Suprapubic skin (tissue), 4 donors: ENCODE measurements around the gene TTC24. TPM values are rescaled to one million over a fixed set of nuclear protein-coding genes. Genes with fewer than 3 reads are reported as not detected.
A peak's percentile ranks its signal among the peaks of the same experiment; 100 is the strongest.
"Not testable (repeated sequence)": the region's sequence is repeated elsewhere in the genome, so short reads cannot be mapped to it uniquely, and the experiment has no call there.

Experiments used
- DNase-seq, 2 donors: peaks; one replicate each; pipeline ENCODE4 v3.0.0-alpha.2; 2019; ENCODE audit warnings: low spot score in 2 of 2
- H3K27ac ChIP-seq: fragments of 200-600 bp; sonication (generic); one replicate; pipeline ENCODE4 v1.5.1; 2019
- H3K27me3 ChIP-seq: fragments of 200-600 bp; sonication (generic); one replicate; pipeline ENCODE4 v1.5.1; 2019
- H3K36me3 ChIP-seq: fragments of 200-600 bp; sonication (generic); one replicate; pipeline ENCODE4 v1.5.1; 2019
- H3K4me1 ChIP-seq: fragments of 200-600 bp; sonication (generic); one replicate; pipeline ENCODE4 v1.5.1; 2019
- H3K4me3 ChIP-seq: fragments of 200-600 bp; sonication (generic); one replicate; pipeline ENCODE4 v1.5.1; 2019; ENCODE audit warnings: mild to moderate bottlenecking
- H3K9me3 ChIP-seq: fragments of 200-600 bp; sonication (generic); one replicate; pipeline ENCODE4 v1.5.1; 2019
- EP300 ChIP-seq: sonication (generic); formaldehyde crosslinking; IDR thresholded peaks from one replicate; pipeline ENCODE4 v1.6.1; 2017; ENCODE audit warnings: antibody characterized with exemption
- POLR2A ChIP-seq, 2 donors: fragments of 450-650 bp; IDR thresholded peaks; one replicate each; pipeline ENCODE4 v1.6.1; 2017; ENCODE audit warnings: antibody characterized with exemption in 2 of 2, mild to moderate bottlenecking in 2 of 2, moderate library complexity in 2 of 2
- POLR2AphosphoS5 ChIP-seq, 3 donors: sonication (generic); formaldehyde crosslinking; IDR thresholded peaks; one replicate each; pipeline ENCODE4 v1.6.1; 2017; ENCODE audit warnings: antibody characterized with exemption in 3 of 3
- WGBS: methylation state at CpG from one replicate; pipeline ENCODE4 v1.1.5; 2018; 5-methylcytosine and 5-hydroxymethylcytosine counted together
- total RNA-seq, 4 donors: library from RNA; depleted of rRNA; stranded (reverse); fragments of >200 nt; gene quantifications; one replicate each; pipeline ENCODE4 v1.1.0, GENCODE V29; 2016
- TF ChIP-seq, protein P1 (sequence below), 2 donors: fragments of 200-600 bp in 1 of 2; fragments of 450-650 bp in 1 of 2; sonication (generic) in 1 of 2; IDR thresholded peaks; one replicate each; pipeline ENCODE4 v1.5.1; 2016 to 2019; ENCODE audit warnings: antibody characterized with exemption in 2 of 2, mild to moderate bottlenecking in 1 of 2, moderate library complexity in 1 of 2

TTC24 gene
- total RNA-seq, 4 donors from 2014 or later = not detected

DNA sequence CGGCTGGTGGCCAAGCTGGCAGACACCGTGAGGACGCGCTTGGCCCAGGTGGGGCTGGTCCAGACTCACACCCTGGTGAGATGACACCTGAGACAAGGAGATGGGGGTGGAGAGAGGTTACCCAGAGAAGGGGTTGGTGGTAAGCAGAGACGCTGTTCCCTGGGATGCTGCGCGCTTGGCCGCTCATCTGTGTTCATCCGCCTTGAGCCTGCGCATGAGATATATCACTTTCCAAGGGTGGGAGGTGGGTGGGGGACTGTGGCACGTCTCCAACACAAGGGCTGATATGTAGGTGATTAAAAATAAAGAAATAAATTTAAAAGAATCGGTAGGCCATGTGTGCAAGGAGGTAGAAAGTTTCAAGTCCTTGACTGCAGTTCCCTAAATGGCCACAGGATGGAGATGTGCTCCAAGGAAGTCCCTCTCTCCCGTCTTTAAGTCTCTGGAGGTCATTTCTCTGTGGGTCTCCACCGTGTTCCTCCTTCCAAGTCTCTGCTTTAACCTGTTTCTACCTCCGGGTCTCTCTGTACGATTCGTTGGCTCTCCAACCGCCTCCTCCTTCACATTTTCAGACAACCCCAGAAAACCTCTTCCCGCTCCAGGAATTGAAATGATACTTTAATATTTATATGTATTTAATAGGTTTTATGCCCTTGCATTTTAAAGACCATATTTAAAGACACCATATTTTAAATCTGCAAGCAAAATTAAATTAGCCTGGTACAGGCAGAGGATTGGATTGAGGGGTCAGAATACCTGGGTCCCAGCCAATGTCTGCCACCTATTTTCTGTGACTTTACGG is 4.5 kb downstream of the TTC24 start:
- 55% methylated on average over 20 of the region's 20 CpGs for WGBS
- TF ChIP-seq POLR2A (IDR thresholded peaks at IDR 0.05) = no peak
- TF ChIP-seq, protein P1, sequence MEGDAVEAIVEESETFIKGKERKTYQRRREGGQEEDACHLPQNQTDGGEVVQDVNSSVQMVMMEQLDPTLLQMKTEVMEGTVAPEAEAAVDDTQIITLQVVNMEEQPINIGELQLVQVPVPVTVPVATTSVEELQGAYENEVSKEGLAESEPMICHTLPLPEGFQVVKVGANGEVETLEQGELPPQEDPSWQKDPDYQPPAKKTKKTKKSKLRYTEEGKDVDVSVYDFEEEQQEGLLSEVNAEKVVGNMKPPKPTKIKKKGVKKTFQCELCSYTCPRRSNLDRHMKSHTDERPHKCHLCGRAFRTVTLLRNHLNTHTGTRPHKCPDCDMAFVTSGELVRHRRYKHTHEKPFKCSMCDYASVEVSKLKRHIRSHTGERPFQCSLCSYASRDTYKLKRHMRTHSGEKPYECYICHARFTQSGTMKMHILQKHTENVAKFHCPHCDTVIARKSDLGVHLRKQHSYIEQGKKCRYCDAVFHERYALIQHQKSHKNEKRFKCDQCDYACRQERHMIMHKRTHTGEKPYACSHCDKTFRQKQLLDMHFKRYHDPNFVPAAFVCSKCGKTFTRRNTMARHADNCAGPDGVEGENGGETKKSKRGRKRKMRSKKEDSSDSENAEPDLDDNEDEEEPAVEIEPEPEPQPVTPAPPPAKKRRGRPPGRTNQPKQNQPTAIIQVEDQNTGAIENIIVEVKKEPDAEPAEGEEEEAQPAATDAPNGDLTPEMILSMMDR (IDR thresholded peaks at IDR 0.05) = peak; percentile 91 to 93
- Histone ChIP-seq H3K9me3 (no peaks in the 10 kb centered on the region), H3K27me3 (no peaks in the 10 kb centered on the region), H3K4me1 (no peaks in the 10 kb centered on the region), H3K27ac (no peak overlapping the region), H3K4me3 (no peak overlapping the region), H3K36me3 (no peaks in the 10 kb centered on the region)
- peak in 1 of 2 donors; percentile 84 for DNase-seq

DNA sequence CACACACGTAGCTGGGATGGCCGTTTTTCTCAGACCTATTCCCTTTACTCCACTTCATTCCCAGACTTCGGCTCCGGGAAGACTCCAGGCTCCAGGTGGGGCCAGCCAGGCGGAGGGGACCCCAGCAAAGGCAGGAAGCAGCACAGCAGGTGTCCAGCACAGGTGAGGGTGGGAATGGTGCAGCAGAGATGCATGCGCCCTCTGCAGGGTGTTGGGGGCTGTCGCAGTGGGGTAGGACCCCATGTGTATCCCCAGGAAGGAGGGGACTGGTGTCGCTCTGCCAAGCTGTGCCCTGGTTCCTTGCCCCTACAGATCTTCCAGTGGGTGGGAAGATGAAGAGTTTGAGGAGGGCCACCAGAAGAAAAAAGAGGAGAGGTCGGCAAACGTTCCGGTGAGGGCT is 5.3 kb downstream of the TTC24 start:
- Histone ChIP-seq H3K27ac (no peak overlapping the region), H3K36me3 (no peaks in the 10 kb centered on the region), H3K4me3 (no peak overlapping the region), H3K4me1 (no peaks in the 10 kb centered on the region), H3K9me3 (no peaks in the 10 kb centered on the region), H3K27me3 (no peaks in the 10 kb centered on the region)
- TF ChIP-seq EP300 (no peak), POLR2A (IDR thresholded peaks at IDR 0.05) (no peak), POLR2AphosphoS5 (IDR thresholded peaks at IDR 0.05) (no peak)
- TF ChIP-seq, protein P1 (IDR thresholded peaks at IDR 0.05) = no peak
- DNase-seq = no peak
- 52% methylated on average over 11 of the region's 11 CpGs for WGBS

GRCh38 chr1:156586323-156586722 is 6.8 kb downstream of the TTC24 start:
- 65% methylated on average over 4 of the region's 4 CpGs for WGBS
- Histone ChIP-seq H3K4me1 (peaks cover 6% of the 10 kb centered on the region), H3K36me3 (no peaks in the 10 kb centered on the region), H3K4me3 (no peak overlapping the region), H3K27me3 (no peaks in the 10 kb centered on the region), H3K27ac (no peak overlapping the region), H3K9me3 (no peaks in the 10 kb centered on the region)
- TF ChIP-seq EP300 (no peak), POLR2A (IDR thresholded peaks at IDR 0.05) (no peak), POLR2AphosphoS5 (IDR thresholded peaks at IDR 0.05) (no peak)
- TF ChIP-seq, protein P1 (IDR thresholded peaks at IDR 0.05) = no peak
- no peak for DNase-seq

DNA sequence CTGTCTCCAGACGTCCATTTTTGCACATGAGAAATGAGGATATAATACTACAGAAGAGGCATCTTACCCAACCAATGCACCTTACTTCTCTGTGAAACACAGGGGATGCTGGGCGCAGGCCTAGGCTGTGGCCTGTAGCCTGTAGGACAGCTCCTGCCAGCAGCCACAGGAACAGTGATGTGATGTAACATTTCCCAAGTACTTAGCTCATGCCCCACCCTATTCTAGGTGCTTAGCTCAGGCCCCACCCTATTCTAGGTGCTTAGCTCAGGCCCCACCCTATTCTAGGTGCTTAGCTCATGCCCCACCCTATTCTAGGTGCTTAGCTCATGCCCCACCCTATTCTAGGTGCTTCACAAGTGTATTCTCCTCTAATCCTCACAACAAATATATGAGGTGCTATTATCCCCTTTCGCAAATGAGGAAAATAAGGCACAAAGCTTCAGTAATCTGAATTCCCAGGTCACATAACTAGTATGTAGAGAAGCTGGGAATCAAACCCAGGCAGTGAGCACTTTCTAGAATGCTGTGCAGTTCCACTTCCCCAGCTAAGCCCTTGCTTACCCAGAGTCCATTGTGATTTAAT is 7.5 kb downstream of the TTC24 start:
- no peaks in the 10 kb centered on the region for H3K9me3 ChIP-seq
- peaks cover 7% of the 10 kb centered on the region for H3K4me1 ChIP-seq
- WGBS = 78% methylated on average over 3 of the region's 3 CpGs
- H3K27me3 ChIP-seq = no peaks in the 10 kb centered on the region
- TF ChIP-seq POLR2A (IDR thresholded peaks at IDR 0.05) (no peak), EP300 (no peak), POLR2AphosphoS5 (IDR thresholded peaks at IDR 0.05) (no peak)
- TF ChIP-seq, protein P1 (IDR thresholded peaks at IDR 0.05) = no peak
- no peak overlapping the region for H3K27ac ChIP-seq
- no peak for DNase-seq
- no peaks in the 10 kb centered on the region for H3K36me3 ChIP-seq
- no peak overlapping the region for H3K4me3 ChIP-seq

DNA sequence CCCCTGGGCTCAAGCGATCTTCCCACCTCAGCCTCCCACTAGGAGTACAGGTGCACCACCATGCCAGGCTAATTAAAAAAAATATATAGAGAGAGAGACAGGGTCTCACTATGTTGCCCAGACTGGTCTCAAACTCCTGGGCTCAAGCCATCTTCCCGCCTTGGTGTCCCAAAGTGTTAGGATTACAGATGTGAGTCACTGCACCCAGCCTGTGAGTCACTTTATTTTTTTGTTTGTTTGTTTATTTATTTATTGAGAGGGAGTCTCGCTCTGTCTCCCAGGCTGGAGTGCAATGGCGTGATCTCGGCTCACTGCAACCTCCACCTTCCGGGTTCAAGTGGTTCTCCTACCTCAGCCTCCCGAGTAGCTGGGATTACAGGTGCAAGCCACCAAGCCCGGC is 8.4 kb downstream of the TTC24 start:
- not testable (repeated sequence) for H3K9me3 ChIP-seq, DNase-seq, H3K27ac ChIP-seq, H3K27me3 ChIP-seq, H3K4me3 ChIP-seq, H3K36me3 ChIP-seq
- peaks cover 16% of the 10 kb centered on the region for H3K4me1 ChIP-seq
- 94% methylated on average over 8 of the region's 8 CpGs for WGBS
